Measurements from ENCODE around the gene WWP2. TPM values are rescaled to one million over a fixed set of nuclear protein-coding genes. Genes with fewer than 3 reads are reported as not detected.

WWP2 gene
- total RNA-seq, 1 donor from 2014 or later, result 39.9 TPM

DNA sequence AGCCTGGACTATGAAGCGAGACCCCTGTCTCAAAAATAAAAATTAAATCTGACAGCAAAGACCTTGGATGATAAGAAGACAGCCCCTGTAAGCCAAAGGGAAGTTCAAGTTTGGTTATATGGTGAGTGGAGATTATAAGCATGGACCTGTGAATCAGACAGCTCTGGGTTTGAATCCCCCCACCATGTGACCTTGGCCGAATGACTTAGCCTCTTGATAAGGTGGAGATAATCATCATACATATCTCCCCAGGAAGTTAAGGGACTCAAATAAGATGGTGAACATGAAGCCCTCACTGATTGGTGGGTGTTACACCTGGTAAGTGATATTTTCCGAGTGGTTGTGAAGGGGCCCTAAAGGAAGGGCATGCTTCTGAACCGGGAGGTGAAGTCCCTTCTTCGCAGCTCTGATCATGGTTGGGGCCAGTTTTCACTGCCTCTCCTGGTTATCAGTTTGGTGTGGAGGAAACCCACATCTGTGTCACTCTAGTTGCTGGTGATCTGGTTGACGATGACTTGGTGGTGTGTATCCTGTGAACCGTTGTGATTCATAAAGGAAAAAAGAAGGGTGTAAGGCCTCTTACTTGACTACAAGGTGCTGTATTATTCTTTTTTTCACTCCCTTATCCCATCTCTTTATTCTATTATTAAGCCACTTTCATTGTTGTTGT lies 127.3 kb downstream of the WWP2 start:
- H3K4me3 Mint-ChIP-seq (ENCODE audit: unreplicated experiment), result no peak overlapping the region
- peaks cover 18% of the 10 kb centered on the region for H3K4me1 Mint-ChIP-seq (ENCODE audit: low read depth)
- H3K9me3 Mint-ChIP-seq (ENCODE audit: low read depth), result no peaks in the 10 kb centered on the region
- TF ChIP-seq, protein P1, sequence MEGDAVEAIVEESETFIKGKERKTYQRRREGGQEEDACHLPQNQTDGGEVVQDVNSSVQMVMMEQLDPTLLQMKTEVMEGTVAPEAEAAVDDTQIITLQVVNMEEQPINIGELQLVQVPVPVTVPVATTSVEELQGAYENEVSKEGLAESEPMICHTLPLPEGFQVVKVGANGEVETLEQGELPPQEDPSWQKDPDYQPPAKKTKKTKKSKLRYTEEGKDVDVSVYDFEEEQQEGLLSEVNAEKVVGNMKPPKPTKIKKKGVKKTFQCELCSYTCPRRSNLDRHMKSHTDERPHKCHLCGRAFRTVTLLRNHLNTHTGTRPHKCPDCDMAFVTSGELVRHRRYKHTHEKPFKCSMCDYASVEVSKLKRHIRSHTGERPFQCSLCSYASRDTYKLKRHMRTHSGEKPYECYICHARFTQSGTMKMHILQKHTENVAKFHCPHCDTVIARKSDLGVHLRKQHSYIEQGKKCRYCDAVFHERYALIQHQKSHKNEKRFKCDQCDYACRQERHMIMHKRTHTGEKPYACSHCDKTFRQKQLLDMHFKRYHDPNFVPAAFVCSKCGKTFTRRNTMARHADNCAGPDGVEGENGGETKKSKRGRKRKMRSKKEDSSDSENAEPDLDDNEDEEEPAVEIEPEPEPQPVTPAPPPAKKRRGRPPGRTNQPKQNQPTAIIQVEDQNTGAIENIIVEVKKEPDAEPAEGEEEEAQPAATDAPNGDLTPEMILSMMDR (IDR thresholded peaks at IDR 0.05), result no peak
- DNase-seq (ENCODE audit: low spot score), result no peak
- no peak overlapping the region for H3K27ac Mint-ChIP-seq (ENCODE audit: unreplicated experiment)
- H3K27me3 Mint-ChIP-seq (ENCODE audit: low read depth), result no peaks in the 10 kb centered on the region
- H3K36me3 Mint-ChIP-seq (ENCODE audit: low read depth), result peaks cover 18% of the 10 kb centered on the region

DNA sequence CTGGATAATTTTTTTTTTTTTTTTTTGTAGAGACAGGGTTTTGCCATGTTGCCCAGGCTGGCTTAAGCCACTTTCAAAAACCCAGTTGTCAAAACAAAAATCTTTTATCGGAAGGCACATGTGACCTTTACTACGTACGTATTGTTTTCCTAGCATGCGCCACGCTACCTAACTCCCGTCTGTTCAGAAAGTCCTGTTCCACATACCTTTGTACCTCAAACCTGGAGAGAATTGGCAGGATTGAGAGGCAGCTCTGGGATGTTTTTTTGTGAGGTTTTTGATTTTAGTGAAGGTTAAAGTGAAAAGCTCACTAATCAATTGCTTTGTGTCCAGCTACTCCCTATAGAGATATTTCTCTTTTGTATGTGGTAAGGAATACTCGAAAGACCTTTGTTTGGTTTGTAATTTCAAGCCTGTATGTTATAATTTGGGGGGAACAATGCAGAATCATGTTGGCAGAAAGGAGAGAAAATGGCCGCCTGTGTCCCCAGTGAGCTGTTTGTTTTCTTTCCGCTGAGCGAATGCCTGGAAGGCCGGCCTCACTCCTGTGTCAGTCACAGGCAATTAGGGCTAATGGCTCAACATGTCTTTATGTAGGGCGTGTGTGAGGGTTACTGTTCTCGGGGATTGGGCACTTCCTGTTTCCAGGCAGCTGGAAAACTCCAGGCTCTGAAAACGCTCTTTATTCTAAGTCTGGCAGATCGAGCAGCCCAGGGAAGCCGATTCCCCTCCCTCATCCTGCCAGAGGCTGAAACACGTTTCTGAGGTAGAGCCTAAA lies 128.2 kb downstream of the WWP2 start:
- DNase-seq (ENCODE audit: low spot score), result no peak
- Mint-ChIP-seq H3K9me3 (ENCODE audit: low read depth) (no peaks in the 10 kb centered on the region), H3K4me3 (ENCODE audit: unreplicated experiment) (peak overlapping the region; percentile 49), H3K27ac (ENCODE audit: unreplicated experiment) (peak overlapping the region; percentile 98), H3K27me3 (ENCODE audit: low read depth) (no peaks in the 10 kb centered on the region), H3K36me3 (ENCODE audit: low read depth) (peaks cover 18% of the 10 kb centered on the region), H3K4me1 (ENCODE audit: low read depth) (peaks cover 18% of the 10 kb centered on the region)
- TF ChIP-seq, protein P1 (IDR thresholded peaks at IDR 0.05), result no peak

DNA sequence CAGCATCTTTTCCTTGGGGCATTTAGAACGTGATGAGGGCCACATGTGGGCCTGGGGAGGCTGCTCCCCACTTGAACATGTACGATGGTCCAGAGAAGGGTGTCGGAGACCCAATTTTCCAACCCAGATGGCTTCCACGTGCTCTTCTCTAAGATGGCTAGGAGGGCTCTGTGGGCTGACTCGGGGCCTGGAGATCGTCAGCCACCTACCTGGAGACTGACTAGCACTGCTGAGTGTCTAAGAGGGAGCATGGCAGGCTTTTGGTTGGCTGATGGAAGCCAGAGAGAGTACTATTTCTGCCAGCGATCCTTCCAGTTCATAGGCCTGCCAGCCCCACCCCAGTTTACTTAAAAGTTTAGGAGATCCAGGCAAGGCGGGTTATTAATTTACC lies 128.8 kb downstream of the WWP2 start:
- Mint-ChIP-seq H3K4me3 (ENCODE audit: unreplicated experiment) (peak overlapping the region; percentile 49), H3K9me3 (ENCODE audit: low read depth) (no peaks in the 10 kb centered on the region), H3K27me3 (ENCODE audit: low read depth) (no peaks in the 10 kb centered on the region), H3K36me3 (ENCODE audit: low read depth) (peaks cover 17% of the 10 kb centered on the region), H3K4me1 (ENCODE audit: low read depth) (peaks cover 18% of the 10 kb centered on the region), H3K27ac (ENCODE audit: unreplicated experiment) (peak overlapping the region; percentile 98)
- TF ChIP-seq, protein P1 (IDR thresholded peaks at IDR 0.05), result no peak
- no peak for DNase-seq (ENCODE audit: low spot score)

DNA sequence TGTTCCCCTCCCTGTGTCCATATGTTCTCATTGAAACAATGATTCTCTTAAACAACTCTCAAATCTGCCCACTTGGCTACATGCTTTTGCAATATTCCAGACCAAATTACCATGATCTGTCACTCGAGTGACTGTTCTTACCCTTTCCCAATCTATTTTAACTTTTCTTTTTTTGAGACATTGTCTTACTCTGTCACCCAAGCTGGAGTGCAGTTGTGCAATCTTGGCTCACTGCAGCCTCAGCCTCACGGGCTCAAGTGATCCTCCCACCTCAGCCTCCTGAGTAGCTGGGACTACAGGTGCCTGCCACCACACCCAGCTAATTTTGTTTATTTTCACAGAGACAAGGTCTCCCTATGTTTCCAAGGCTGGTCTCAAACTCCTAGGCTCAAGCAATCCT lies 130.2 kb downstream of the WWP2 start:
- Mint-ChIP-seq H3K36me3 (ENCODE audit: low read depth) (peaks cover 17% of the 10 kb centered on the region), H3K27ac (ENCODE audit: unreplicated experiment) (no peak overlapping the region), H3K27me3 (ENCODE audit: low read depth) (no peaks in the 10 kb centered on the region), H3K4me1 (ENCODE audit: low read depth) (peaks cover 18% of the 10 kb centered on the region), H3K4me3 (ENCODE audit: unreplicated experiment) (no peak overlapping the region), H3K9me3 (ENCODE audit: low read depth) (no peaks in the 10 kb centered on the region)
- TF ChIP-seq, protein P1 (IDR thresholded peaks at IDR 0.05), result no peak
- no peak for DNase-seq (ENCODE audit: low spot score)

DNA sequence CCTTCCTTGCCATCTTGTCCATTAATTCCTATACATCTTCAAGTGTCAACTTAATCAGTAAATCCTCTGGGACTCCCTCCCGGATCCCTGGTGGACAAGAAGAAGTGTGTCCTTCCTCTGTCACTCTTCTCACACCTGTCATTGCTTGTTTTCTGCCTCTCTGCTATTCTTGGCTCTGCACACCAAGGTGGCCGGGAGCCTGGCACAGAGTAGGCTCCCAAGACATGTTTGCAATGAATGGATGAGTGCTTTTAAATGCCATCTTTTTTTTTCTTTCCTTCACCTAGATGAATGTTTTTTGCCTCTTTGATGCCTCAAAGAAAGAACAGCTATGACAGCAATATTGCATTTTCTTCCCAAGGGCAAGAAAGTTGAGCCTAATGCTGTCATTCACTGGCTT lies 131.0 kb downstream of the WWP2 start:
- no peaks in the 10 kb centered on the region for H3K27me3 Mint-ChIP-seq (ENCODE audit: low read depth)
- DNase-seq (ENCODE audit: low spot score), result no peak
- H3K9me3 Mint-ChIP-seq (ENCODE audit: low read depth), result no peaks in the 10 kb centered on the region
- peaks cover 15% of the 10 kb centered on the region for H3K36me3 Mint-ChIP-seq (ENCODE audit: low read depth)
- H3K27ac Mint-ChIP-seq (ENCODE audit: unreplicated experiment), result no peak overlapping the region
- H3K4me1 Mint-ChIP-seq (ENCODE audit: low read depth), result peaks cover 15% of the 10 kb centered on the region
- no peak overlapping the region for H3K4me3 Mint-ChIP-seq (ENCODE audit: unreplicated experiment)
- TF ChIP-seq, protein P1 (IDR thresholded peaks at IDR 0.05), result no peak

Measured in chondrocyte (in vitro differentiated cells).